HUES64 (cell line): ENCODE measurements around the gene NLRP10.

Source experiments
- H3K27ac ChIP-seq: 2 replicates; pipeline ENCODE4 v1.7.0; 2013; ENCODE audit warnings: low read depth, low read length, inconsistent platforms
- H3K27me3 ChIP-seq: 2 replicates; pipeline ENCODE4 v1.6.1; 2013; ENCODE audit warnings: mild to moderate bottlenecking, low read length; ENCODE audit not compliant: insufficient read depth
- H3K36me3 ChIP-seq: 2 replicates; pipeline ENCODE4 v1.6.1; 2013; ENCODE audit warnings: mild to moderate bottlenecking, low read length; ENCODE audit not compliant: insufficient read depth
- H3K4me1 ChIP-seq: 2 replicates; pipeline ENCODE4 v1.6.1; 2013; ENCODE audit warnings: mild to moderate bottlenecking, low read length, moderate library complexity; ENCODE audit not compliant: insufficient read depth
- H3K4me3 ChIP-seq: 2 replicates; pipeline ENCODE4 v1.5.1; 2013; ENCODE audit warnings: mild to moderate bottlenecking, low read length, moderate library complexity
- H3K9ac ChIP-seq: 2 replicates; pipeline ENCODE4 v1.6.1; 2013; ENCODE audit warnings: mild to moderate bottlenecking, low read depth, low read length
- H3K9me3 ChIP-seq: 2 replicates; pipeline ENCODE4 v1.6.1; 2013; ENCODE audit warnings: low read depth, low read length; ENCODE audit not compliant: insufficient read depth
- WGBS: fragments of 150-250, 120-280 bp; methylation state at CpG from one replicate; pipeline ENCODE4 v1.1.7; 2013; ENCODE audit warnings: missing lambda C conversion rate; 5-methylcytosine and 5-hydroxymethylcytosine counted together

NLRP10 gene

GRCh38 chr11:7941608-7942007 lies 23.6 kb downstream of the NLRP10 start, which contains the start of gene OR10A3:
TSS of gene OR10A3 (minus strand) at chr11:7941708. CDS start at chr11:7939520, 2,188 bp downstream.
- Histone ChIP-seq H3K9ac (no peak within 1 kb of the TSS), H3K4me1 (no peaks in the 10 kb centered on the region), H3K27ac (no peak within 1 kb of the TSS), H3K27me3 (no peaks in the 10 kb centered on the region), H3K36me3 (no peaks in the 10 kb centered on the region), H3K4me3 (no peak within 1 kb of the TSS), H3K9me3 (peaks cover 7% of the 10 kb centered on the region)
- WGBS = 91% methylated on average over 2 of the region's 2 CpGs

DNA sequence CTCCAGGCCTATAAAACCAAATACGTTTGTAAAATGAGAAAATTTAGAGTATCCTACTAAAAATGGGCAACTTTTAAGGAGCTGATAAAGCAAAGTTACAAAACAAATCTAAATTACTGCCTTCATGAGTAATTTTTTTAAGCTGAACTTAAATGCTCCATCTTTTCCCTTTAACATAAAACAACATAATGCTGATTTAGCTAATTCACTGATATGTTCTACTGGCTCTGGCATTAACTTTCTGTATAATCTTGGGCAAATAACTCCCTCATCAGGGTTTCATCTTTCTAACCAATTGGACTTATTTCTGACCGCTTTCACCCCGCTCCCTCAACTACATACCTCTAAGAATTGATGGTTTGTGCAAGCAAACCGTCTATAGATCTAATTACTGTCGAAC lies 24.1 kb downstream of the NLRP10 start:
- WGBS = 100% methylated on average over 3 of the region's 5 CpGs
- H3K27ac ChIP-seq = no peak overlapping the region
- no peaks in the 10 kb centered on the region for H3K4me1 ChIP-seq
- no peaks in the 10 kb centered on the region for H3K27me3 ChIP-seq
- H3K9ac ChIP-seq = no peak overlapping the region
- peaks cover 7% of the 10 kb centered on the region for H3K9me3 ChIP-seq
- H3K4me3 ChIP-seq = no peak overlapping the region
- no peaks in the 10 kb centered on the region for H3K36me3 ChIP-seq

DNA sequence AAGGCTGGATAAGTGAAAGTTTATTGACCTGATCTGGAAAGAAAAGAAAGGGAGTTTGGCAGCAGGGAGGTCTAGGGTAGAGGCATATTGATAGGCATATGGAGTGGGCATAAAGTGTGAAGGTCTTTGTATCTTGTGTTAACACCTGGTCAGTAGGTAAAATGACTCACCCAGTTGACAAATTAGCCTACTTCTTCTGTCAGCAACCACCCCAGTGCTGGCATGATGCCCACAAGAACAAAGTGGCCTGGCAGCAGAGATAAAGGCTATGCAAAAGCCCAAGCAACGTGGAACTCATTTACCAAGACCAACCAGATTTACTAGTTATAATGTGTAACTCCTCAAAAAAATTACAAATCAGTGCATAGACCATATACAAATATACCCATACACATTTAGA lies 28.6 kb downstream of the NLRP10 start:
- Histone ChIP-seq H3K4me1 (no peaks in the 10 kb centered on the region), H3K9ac (no peak overlapping the region), H3K9me3 (no peaks in the 10 kb centered on the region), H3K36me3 (no peaks in the 10 kb centered on the region), H3K27ac (no peak overlapping the region), H3K27me3 (no peaks in the 10 kb centered on the region), H3K4me3 (no peak overlapping the region)
- WGBS = 87% methylated on average over 1 of the region's 1 CpG

- Histone ChIP-seq H3K27me3 (no peaks in the 10 kb centered on the region), H3K4me1 (no peaks in the 10 kb centered on the region), H3K4me3 (no peak within 1 kb of the TSS), H3K9ac (no peak within 1 kb of the TSS), H3K36me3 (no peaks in the 10 kb centered on the region), H3K27ac (no peak within 1 kb of the TSS), H3K9me3 (peaks cover 3% of the 10 kb centered on the region)
- 90% methylated on average over 4 of the region's 4 CpGs for WGBS
Observed at GRCh38 chr11:7931168-7931567, 34.1 kb downstream of the NLRP10 start, which contains the start of gene OR10A6. TSS of gene OR10A6 (minus strand) at chr11:7931268. CDS start at chr11:7928662, 2,606 bp downstream.

DNA sequence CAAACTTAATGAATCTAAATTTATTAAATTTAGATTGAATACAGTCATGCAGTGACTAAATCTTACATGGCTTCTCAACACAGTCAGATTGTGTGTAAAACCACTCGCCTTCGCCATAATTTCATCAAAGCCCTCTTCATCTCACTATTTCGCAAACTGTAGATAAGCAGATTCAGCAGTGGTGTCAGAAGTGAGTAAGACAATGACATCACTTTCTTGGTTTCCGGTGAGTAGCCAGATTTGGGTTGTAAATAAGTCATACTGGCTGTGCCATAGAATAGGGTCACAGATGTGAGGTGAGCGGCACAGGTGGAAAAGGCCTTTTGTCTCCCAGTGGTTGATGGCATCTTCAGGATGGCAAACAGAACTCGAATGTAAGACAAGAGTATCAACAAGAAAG lies 37.6 kb downstream of the NLRP10 start:
- Histone ChIP-seq H3K4me1 (no peaks in the 10 kb centered on the region), H3K36me3 (no peaks in the 10 kb centered on the region), H3K27me3 (no peaks in the 10 kb centered on the region), H3K27ac (no peak overlapping the region), H3K4me3 (no peak overlapping the region), H3K9me3 (peaks cover 7% of the 10 kb centered on the region), H3K9ac (no peak overlapping the region)
- 94% methylated on average over 6 of the region's 6 CpGs for WGBS

- Histone ChIP-seq H3K27me3 (no peaks in the 10 kb centered on the region), H3K9ac (no peak overlapping the region), H3K4me1 (no peaks in the 10 kb centered on the region), H3K9me3 (peaks cover 7% of the 10 kb centered on the region), H3K36me3 (no peaks in the 10 kb centered on the region), H3K27ac (no peak overlapping the region), H3K4me3 (no peak overlapping the region)
- 89% methylated on average over 2 of the region's 2 CpGs for WGBS
Observed at GRCh38 chr11:7924536-7924935, 40.7 kb downstream of the NLRP10 start.

- no peaks in the 10 kb centered on the region for H3K27me3 ChIP-seq
- peaks cover 11% of the 10 kb centered on the region for H3K9me3 ChIP-seq
- no peaks in the 10 kb centered on the region for H3K4me1 ChIP-seq
- H3K27ac ChIP-seq = no peak overlapping the region
- H3K9ac ChIP-seq = no peak overlapping the region
- 86% methylated on average over 2 of the region's 2 CpGs for WGBS
- H3K36me3 ChIP-seq = no peaks in the 10 kb centered on the region
- H3K4me3 ChIP-seq = no peak overlapping the region
Observed at GRCh38 chr11:7918141-7918540, 47.1 kb downstream of the NLRP10 start.
